ENCODE data around the gene HEXA. TPM values are rescaled to one million over a fixed set of nuclear protein-coding genes. Genes with fewer than 3 reads are reported as not detected.

HEXA gene
- total and polyA plus RNA-seq, 8 donors, result 30.7 to 84.8 (median 58.0) TPM

GRCh38 chr15:72304596-72304995 lies 71.2 kb downstream of the HEXA start:
- no peaks in the 10 kb centered on the region for H3K4me1 ChIP-seq
- H3K27me3 ChIP-seq, result no peaks in the 10 kb centered on the region
- no peak overlapping the region for H3K27ac ChIP-seq
- H3K36me3 ChIP-seq, result peaks cover 0 to 3% (median 0%) of the 10 kb centered on the region in 4 donors
- WGBS, 5 donors, result 85 to 95% (median 91%) methylated on average over 6 to 7 of the region's 7 CpGs
- no peaks in the 10 kb centered on the region for H3K9me3 ChIP-seq
- no peak for TF ChIP-seq POLR2AphosphoS5 (IDR thresholded peaks at IDR 0.05)
- no peak for TF ChIP-seq EP300 (IDR thresholded peaks at IDR 0.05)
- TF ChIP-seq POLR2A (IDR thresholded peaks at IDR 0.05), result no peak
- TF ChIP-seq CTCF (IDR thresholded peaks at IDR 0.05), result no peak
- DNase-seq, result no peak
- intact Hi-C loops (cut with DNase I; ENCODE audit: low total_unique reads), result no loop called here
- H3K4me3 ChIP-seq, result no peak overlapping the region

- Histone ChIP-seq H3K36me3 (peaks cover 0 to 3% (median 0%) of the 10 kb centered on the region in 4 donors), H3K4me1 (no peaks in the 10 kb centered on the region), H3K27me3 (no peaks in the 10 kb centered on the region), H3K4me3 (no peak overlapping the region), H3K27ac (no peak overlapping the region), H3K9me3 (no peaks in the 10 kb centered on the region)
- TF ChIP-seq POLR2A (IDR thresholded peaks at IDR 0.05) (no peak), POLR2AphosphoS5 (IDR thresholded peaks at IDR 0.05) (no peak), CTCF (IDR thresholded peaks at IDR 0.05) (no peak), EP300 (IDR thresholded peaks at IDR 0.05) (no peak)
- WGBS, 5 donors, result 64 to 80% (median 65%) methylated on average over 1 of the region's 1 CpG
- no peak for DNase-seq
- intact Hi-C loops (cut with DNase I; ENCODE audit: low total_unique reads), result no loop called here
Observed at GRCh38 chr15:72302955-72303354, 72.9 kb downstream of the HEXA start.

Other genes with a start within 250 kb of the HEXA start
- gene GRAMD2A, start 178.2 kb downstream of the HEXA start, total RNA-seq, result under 1 TPM in 2 of 5 donors, not detected in 3; 0.29 to 0.92 TPM
- gene GRAMD2A, start 178.2 kb downstream of the HEXA start, polyA plus RNA-seq, result under 1 TPM in 2 of 3 donors, not detected in 1; 0.37 to 0.80 TPM
- 100 to 1,000 TPM in 4 of 5 donors, 10 to 100 TPM in 1; 79.9 to 452 (median 274) TPM for gene PKM, start 144.8 kb downstream of the HEXA start, total RNA-seq
- gene PKM, start 144.8 kb downstream of the HEXA start, polyA plus RNA-seq, result 100 to 1,000 TPM; 150 to 332 (median 271) TPM
- gene PARP6, start 103.5 kb downstream of the HEXA start, total RNA-seq, result 100 to 1,000 TPM in 1 of 5 donors, 10 to 100 TPM in 4; 29.6 to 101 (median 58.4) TPM
- gene PARP6, start 103.5 kb downstream of the HEXA start, polyA plus RNA-seq, result 10 to 100 TPM; 60.5 to 73.4 (median 66.7) TPM
- 1 to 10 TPM in 2 of 5 donors, under 1 TPM in 1, not detected in 2; 0.55 to 4.0 (median 1.9) TPM for gene CELF6, start 55.9 kb downstream of the HEXA start, total RNA-seq
- 1 to 10 TPM in 1 of 3 donors, under 1 TPM in 2; 0.44 to 3.9 (median 0.61) TPM for gene CELF6, start 55.9 kb downstream of the HEXA start, polyA plus RNA-seq
- not detected for gene TMEM202, start 22.3 kb upstream of the HEXA start, total RNA-seq
- gene TMEM202, start 22.3 kb upstream of the HEXA start, polyA plus RNA-seq, result not detected
- 100 to 1,000 TPM in 2 of 5 donors, 10 to 100 TPM in 3; 18.7 to 380 (median 80.0) TPM for gene ARIH1, start 98.3 kb upstream of the HEXA start, total RNA-seq
- gene ARIH1, start 98.3 kb upstream of the HEXA start, polyA plus RNA-seq, result 10 to 100 TPM; 16.1 to 22.5 (median 17.1) TPM

Data from stomach (tissue), 9 donors.